ENCODE results near the gene INPP4B.

DNA sequence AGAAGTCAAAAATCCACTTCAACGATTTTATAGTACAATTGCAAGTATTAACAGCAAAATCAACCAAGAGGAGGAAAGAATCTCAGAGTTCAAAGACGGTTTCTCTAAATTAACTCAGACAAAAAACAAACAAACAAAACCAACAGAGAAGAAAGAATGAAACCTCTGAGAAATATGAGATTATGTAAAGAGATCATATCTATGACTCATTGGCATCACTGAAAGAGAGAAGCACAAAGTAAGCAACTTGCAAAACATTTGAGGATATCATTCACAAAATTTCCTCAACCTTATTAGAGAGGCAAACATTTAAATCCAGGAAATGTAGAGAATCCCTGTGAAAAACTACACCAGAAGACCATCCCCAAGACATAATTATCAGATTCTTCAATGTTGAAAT, 370.4 kb downstream of the INPP4B start:
- TF ChIP-seq, protein P1, sequence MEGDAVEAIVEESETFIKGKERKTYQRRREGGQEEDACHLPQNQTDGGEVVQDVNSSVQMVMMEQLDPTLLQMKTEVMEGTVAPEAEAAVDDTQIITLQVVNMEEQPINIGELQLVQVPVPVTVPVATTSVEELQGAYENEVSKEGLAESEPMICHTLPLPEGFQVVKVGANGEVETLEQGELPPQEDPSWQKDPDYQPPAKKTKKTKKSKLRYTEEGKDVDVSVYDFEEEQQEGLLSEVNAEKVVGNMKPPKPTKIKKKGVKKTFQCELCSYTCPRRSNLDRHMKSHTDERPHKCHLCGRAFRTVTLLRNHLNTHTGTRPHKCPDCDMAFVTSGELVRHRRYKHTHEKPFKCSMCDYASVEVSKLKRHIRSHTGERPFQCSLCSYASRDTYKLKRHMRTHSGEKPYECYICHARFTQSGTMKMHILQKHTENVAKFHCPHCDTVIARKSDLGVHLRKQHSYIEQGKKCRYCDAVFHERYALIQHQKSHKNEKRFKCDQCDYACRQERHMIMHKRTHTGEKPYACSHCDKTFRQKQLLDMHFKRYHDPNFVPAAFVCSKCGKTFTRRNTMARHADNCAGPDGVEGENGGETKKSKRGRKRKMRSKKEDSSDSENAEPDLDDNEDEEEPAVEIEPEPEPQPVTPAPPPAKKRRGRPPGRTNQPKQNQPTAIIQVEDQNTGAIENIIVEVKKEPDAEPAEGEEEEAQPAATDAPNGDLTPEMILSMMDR (IDR thresholded peaks at IDR 0.05; ENCODE audit: low read depth, low read length) = no peak
- no peak for TF ChIP-seq EZH2phosphoT487 (IDR thresholded peaks at IDR 0.05; ENCODE audit: low read depth)
